Trophoblast cell (in vitro differentiated cells and primary cell): Measurements from ENCODE around the gene ARFGAP3.

ENCODE experiments used
- DNase-seq, 2 donors: peaks; one replicate each; pipeline ENCODE4 v3.0.0-alpha.2; 2016
- H2AFZ ChIP-seq: 2 replicates; pipeline ENCODE4 v1.6.1; 2013; ENCODE audit warnings: low read length, moderate library complexity, mild to moderate bottlenecking; ENCODE audit not compliant: insufficient read depth, poor library complexity
- H2AK5ac ChIP-seq: 2 replicates; pipeline ENCODE4 v1.6.1; 2013; ENCODE audit warnings: mild to moderate bottlenecking, low read length
- H2BK120ac ChIP-seq: 2 replicates; pipeline ENCODE4 v1.6.1; 2013; ENCODE audit warnings: low read length, mild to moderate bottlenecking, moderate library complexity; ENCODE audit not compliant: insufficient read depth, poor library complexity
- H2BK12ac ChIP-seq: 2 replicates; pipeline ENCODE4 v1.6.1; 2013; ENCODE audit warnings: mild to moderate bottlenecking, low read length, moderate library complexity
- H2BK5ac ChIP-seq: 2 replicates; pipeline ENCODE4 v1.6.1; 2013; ENCODE audit warnings: low read length, low read depth, moderate library complexity, mild to moderate bottlenecking; ENCODE audit not compliant: poor library complexity
- H3K14ac ChIP-seq: 2 replicates; pipeline ENCODE4 v1.6.1; 2013; ENCODE audit warnings: mild to moderate bottlenecking, low read length
- H3K18ac ChIP-seq: 2 replicates; pipeline ENCODE4 v1.6.1; 2013; ENCODE audit warnings: mild to moderate bottlenecking, low read length
- H3K23ac ChIP-seq: 2 replicates; pipeline ENCODE4 v1.6.1; 2013; ENCODE audit warnings: low read length
- H3K27ac ChIP-seq: 2 replicates; pipeline ENCODE4 v1.5.1; 2013; ENCODE audit warnings: low read depth, mild to moderate bottlenecking, inconsistent platforms, low read length, moderate library complexity
- H3K27me3 ChIP-seq: 2 replicates; pipeline ENCODE4 v1.6.1; 2013; ENCODE audit warnings: inconsistent platforms, mild to moderate bottlenecking, low read length, moderate library complexity; ENCODE audit not compliant: insufficient read depth
- H3K36me3 ChIP-seq, 2 experiments: 1 replicate in 1 of 2; 2 replicates in 1 of 2; pipeline ENCODE4 v1.6.1; 2013; ENCODE audit warnings: low read length in 2 of 2, mild to moderate bottlenecking in 2 of 2, moderate library complexity in 1 of 2; ENCODE audit not compliant: insufficient read depth in 2 of 2, control insufficient read depth in 1 of 2
- H3K4ac ChIP-seq: 2 replicates; pipeline ENCODE4 v1.6.1; 2013; ENCODE audit warnings: low read depth, mild to moderate bottlenecking, low read length, moderate library complexity
- H3K4me1 ChIP-seq, 2 experiments: 1 replicate in 1 of 2; 2 replicates in 1 of 2; pipeline ENCODE4 v1.6.1; 2013; ENCODE audit warnings: low read length in 2 of 2, mild to moderate bottlenecking in 2 of 2, moderate library complexity in 1 of 2; ENCODE audit not compliant: insufficient read depth in 2 of 2, control insufficient read depth in 1 of 2
- H3K4me2 ChIP-seq: 2 replicates; pipeline ENCODE4 v1.6.1; 2013; ENCODE audit warnings: inconsistent platforms, mild to moderate bottlenecking, low read length, moderate library complexity
- H3K4me3 ChIP-seq: 2 replicates; pipeline ENCODE4 v1.5.1; 2013; ENCODE audit warnings: mild to moderate bottlenecking, low read depth, low read length, inconsistent platforms
- H3K79me1 ChIP-seq: one replicate; pipeline ENCODE4 v1.6.1; 2013; ENCODE audit warnings: low read length
- H3K79me2 ChIP-seq: 2 replicates; pipeline ENCODE4 v1.6.1; 2013; ENCODE audit warnings: low read length, mild to moderate bottlenecking; ENCODE audit not compliant: control insufficient read depth, insufficient read depth, poor library complexity
- H3K9ac ChIP-seq: 2 replicates; pipeline ENCODE4 v1.6.1; 2013; ENCODE audit warnings: mild to moderate bottlenecking, low read length
- H3K9me3 ChIP-seq: 2 replicates; pipeline ENCODE4 v1.6.1; 2013; ENCODE audit warnings: low read depth, mild to moderate bottlenecking, control low read depth, inconsistent platforms, low read length; ENCODE audit not compliant: insufficient read depth
- H4K12ac ChIP-seq: 2 replicates; pipeline ENCODE4 v1.6.1; 2013; ENCODE audit warnings: low read depth, mild to moderate bottlenecking, low read length, moderate library complexity
- H4K8ac ChIP-seq: 2 replicates; pipeline ENCODE4 v1.6.1; 2013; ENCODE audit warnings: low read depth, mild to moderate bottlenecking, low read length, moderate library complexity
- H4K91ac ChIP-seq: one replicate; pipeline ENCODE4 v1.6.1; 2013; ENCODE audit warnings: low read depth, mild to moderate bottlenecking, low read length, moderate library complexity
- WGBS: extraction: QIAGEN DNeasy Blood & Tissue Kit; methylation state at CpG from one replicate; pipeline ENCODE4 v1.1.7; 2013; ENCODE audit warnings: missing lambda C conversion rate; ENCODE audit not compliant: insufficient read length, insufficient coverage; ENCODE audit errors: extremely low coverage; 5-methylcytosine and 5-hydroxymethylcytosine counted together

ARFGAP3 gene

DNA sequence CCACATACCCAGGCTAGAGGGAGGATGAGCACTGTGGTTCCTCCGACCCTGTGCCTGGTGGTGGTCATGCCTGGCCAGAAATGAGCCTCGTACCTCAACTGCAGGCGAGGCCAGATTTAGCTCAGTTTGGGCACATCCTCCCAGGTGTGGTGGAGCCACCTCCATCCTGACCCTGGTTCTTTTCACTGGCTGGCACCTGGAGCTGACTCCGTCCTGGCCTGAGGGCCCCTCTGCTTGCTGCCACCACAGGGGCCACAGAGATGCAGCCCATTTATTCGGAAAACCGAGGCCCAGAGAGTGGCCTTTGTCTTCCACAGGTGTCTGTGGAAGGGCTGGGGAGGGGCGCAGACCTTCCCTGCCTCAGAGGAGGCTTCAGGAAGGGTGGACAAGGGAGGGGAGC is 9.0 kb upstream of the ARFGAP3 start:
- Histone ChIP-seq H3K4me1 (peaks cover 0 to 6% of the 10 kb centered on the region in 2 experiments), H2BK12ac (peak overlapping the region; percentile 17), H3K4ac (no peak overlapping the region), H4K12ac (no peak overlapping the region), H2BK120ac (no peak overlapping the region), H2AK5ac (no peak overlapping the region), H4K8ac (no peak overlapping the region), H3K23ac (no peak overlapping the region), H3K79me1 (no peaks in the 10 kb centered on the region), H4K91ac (no peak overlapping the region), H2AFZ (no peak overlapping the region), H3K27me3 (no peaks in the 10 kb centered on the region), H3K4me3 (peak overlapping the region; percentile 7), H3K79me2 (no peaks in the 10 kb centered on the region), H3K27ac (no peak overlapping the region), H3K14ac (no peak overlapping the region), H3K9ac (no peak overlapping the region), H3K4me2 (no peak overlapping the region), H3K9me3 (no peaks in the 10 kb centered on the region), H3K18ac (no peak overlapping the region), H2BK5ac (no peak overlapping the region), H3K36me3 (peaks cover 17% of the 10 kb centered on the region in 2 experiments)
- DNase-seq = no peak
- no CpG with 5 or more reads among the region's 7 CpGs for WGBS

DNA sequence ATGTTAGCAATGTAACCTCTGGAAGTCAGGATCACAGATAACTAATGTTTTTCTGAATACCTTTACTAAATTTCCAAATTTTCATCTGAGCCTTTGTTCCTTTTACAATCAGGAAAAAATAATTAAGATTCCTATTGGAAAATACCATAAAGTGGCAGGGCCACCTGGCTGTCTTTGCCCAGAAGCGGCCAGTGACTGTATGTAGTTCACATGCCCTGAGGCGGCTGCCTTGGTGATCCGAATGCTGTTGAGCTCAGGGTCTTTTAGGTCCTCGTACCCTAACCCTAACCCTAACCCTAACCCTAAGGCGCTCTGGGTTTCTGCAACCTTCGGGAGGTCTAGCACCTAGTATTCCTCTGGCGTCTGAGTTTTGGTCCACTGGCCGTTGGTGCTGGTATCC is 8.5 kb upstream of the ARFGAP3 start:
- DNase-seq = peak; percentile 30 to 75
- Histone ChIP-seq H3K14ac (no peak overlapping the region), H3K9ac (no peak overlapping the region), H3K27me3 (no peaks in the 10 kb centered on the region), H2BK120ac (no peak overlapping the region), H2BK5ac (no peak overlapping the region), H3K27ac (no peak overlapping the region), H2AK5ac (no peak overlapping the region), H4K91ac (no peak overlapping the region), H3K9me3 (no peaks in the 10 kb centered on the region), H4K8ac (no peak overlapping the region), H3K79me1 (no peaks in the 10 kb centered on the region), H4K12ac (no peak overlapping the region), H3K36me3 (peaks cover 12 to 13% of the 10 kb centered on the region in 2 experiments), H2BK12ac (no peak overlapping the region), H3K4me2 (no peak overlapping the region), H3K4me1 (peaks cover 0 to 6% of the 10 kb centered on the region in 2 experiments), H3K23ac (no peak overlapping the region), H2AFZ (no peak overlapping the region), H3K79me2 (no peaks in the 10 kb centered on the region), H3K18ac (no peak overlapping the region), H3K4me3 (no peak overlapping the region), H3K4ac (no peak overlapping the region)
- no CpG with 5 or more reads among the region's 8 CpGs for WGBS

DNA sequence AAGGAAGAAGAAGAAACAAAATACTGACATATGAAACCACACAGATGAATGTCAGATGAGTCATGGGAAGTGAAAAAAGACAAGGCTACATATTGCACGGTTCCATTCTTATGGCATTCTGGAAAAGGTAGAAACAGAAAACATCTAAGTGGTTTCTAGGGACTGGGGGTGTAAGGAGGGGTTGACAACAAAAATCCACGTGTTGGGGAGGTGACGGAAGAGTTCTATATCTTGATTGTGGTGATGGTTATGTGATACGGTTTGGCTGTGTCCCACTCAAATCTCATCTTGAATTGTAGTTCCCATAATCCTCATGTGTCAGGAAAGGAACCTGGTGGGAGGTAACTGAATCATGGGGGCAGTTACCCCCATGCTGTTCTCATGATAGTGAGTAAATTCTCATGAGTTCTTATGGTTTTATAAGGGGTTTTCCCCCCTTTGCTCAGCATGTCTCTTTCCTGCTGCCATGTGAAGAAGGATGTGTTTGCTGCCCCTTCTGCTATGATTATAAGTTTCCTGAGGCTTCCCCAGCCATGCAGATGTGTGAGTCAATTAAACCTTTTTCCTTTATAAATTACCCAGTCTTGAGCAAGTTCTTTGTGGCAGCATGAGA is 6.4 kb upstream of the ARFGAP3 start:
- no peak overlapping the region for H2BK12ac ChIP-seq
- no peak overlapping the region for H4K12ac ChIP-seq
- no peaks in the 10 kb centered on the region for H3K9me3 ChIP-seq
- H2BK120ac ChIP-seq = no peak overlapping the region
- H3K27ac ChIP-seq = no peak overlapping the region
- H3K23ac ChIP-seq = no peak overlapping the region
- H3K4me1 ChIP-seq = peaks cover 0 to under 1% of the 10 kb centered on the region in 2 experiments
- H3K4ac ChIP-seq = no peak overlapping the region
- WGBS = no CpG with 5 or more reads among the region's 4 CpGs
- H2AFZ ChIP-seq = no peak overlapping the region
- H3K14ac ChIP-seq = no peak overlapping the region
- no peak overlapping the region for H4K91ac ChIP-seq
- no peak overlapping the region for H3K9ac ChIP-seq
- peak; percentile 30 to 83 for DNase-seq
- H3K18ac ChIP-seq = no peak overlapping the region
- no peak overlapping the region for H4K8ac ChIP-seq
- H3K79me1 ChIP-seq = no peaks in the 10 kb centered on the region
- H2AK5ac ChIP-seq = no peak overlapping the region
- H3K4me2 ChIP-seq = no peak overlapping the region
- H3K36me3 ChIP-seq = no peaks in the 10 kb centered on the region
- H3K27me3 ChIP-seq = no peaks in the 10 kb centered on the region
- no peak overlapping the region for H2BK5ac ChIP-seq
- H3K79me2 ChIP-seq = no peaks in the 10 kb centered on the region
- no peak overlapping the region for H3K4me3 ChIP-seq

DNA sequence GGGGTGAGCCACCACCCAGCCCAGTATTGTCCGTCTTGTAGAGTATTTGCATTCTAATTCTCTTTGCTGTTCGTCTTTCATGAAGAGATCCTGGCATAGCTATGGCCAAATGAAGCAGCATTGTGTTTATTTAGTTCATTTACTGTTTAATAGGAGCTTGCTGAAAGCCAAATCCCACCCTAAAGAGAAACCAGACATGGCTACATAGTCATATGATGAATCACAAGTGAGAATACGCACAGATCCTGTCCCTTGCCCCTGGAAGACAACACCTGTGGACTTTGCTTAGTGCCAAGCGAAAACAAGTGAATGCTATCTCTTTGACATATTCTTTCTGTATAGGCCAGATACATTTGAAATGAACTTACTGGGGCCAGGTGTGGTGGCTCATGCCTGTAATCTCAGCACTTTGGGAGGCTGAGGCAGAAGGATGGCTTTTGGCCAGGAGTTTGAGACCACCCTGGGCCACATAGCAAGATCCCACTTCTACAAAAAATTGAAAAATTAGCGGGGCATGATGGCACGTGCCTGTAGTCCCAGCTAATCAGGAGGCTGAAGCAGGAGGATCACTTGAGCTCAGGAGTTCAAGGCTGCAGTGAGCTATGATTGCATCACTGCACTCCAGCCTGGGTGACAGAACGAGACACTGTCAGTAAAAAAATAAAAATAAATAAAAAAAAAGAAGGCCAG is 5.1 kb upstream of the ARFGAP3 start:
- Histone ChIP-seq H3K27ac (no peak overlapping the region), H3K9ac (no peak overlapping the region), H3K4ac (no peak overlapping the region), H3K4me1 (peaks cover 0 to 2% of the 10 kb centered on the region in 2 experiments), H3K4me3 (no peak overlapping the region), H4K91ac (no peak overlapping the region), H2AK5ac (no peak overlapping the region), H3K36me3 (no peaks in the 10 kb centered on the region), H3K4me2 (no peak overlapping the region), H2BK120ac (no peak overlapping the region), H3K79me1 (peaks cover 3% of the 10 kb centered on the region), H4K8ac (no peak overlapping the region), H3K79me2 (no peaks in the 10 kb centered on the region), H3K14ac (no peak overlapping the region), H3K9me3 (peaks cover 2% of the 10 kb centered on the region), H2BK12ac (no peak overlapping the region), H3K27me3 (no peaks in the 10 kb centered on the region), H2BK5ac (no peak overlapping the region), H2AFZ (no peak overlapping the region), H3K18ac (no peak overlapping the region), H3K23ac (no peak overlapping the region), H4K12ac (no peak overlapping the region)
- peak; percentile 51 to 82 for DNase-seq
- WGBS = no CpG with 5 or more reads among the region's 7 CpGs
